Measurements from ENCODE around the gene APLNR. TPM values are rescaled to one million over a fixed set of nuclear protein-coding genes. Genes with fewer than 3 reads are reported as not detected.
A peak's percentile ranks its signal among the peaks of the same experiment; 100 is the strongest.

APLNR gene
- total and polyA plus RNA-seq, 2 of the 8 experiments (the other 6 are each of a cell fraction or from before 2014, with no cell fraction given) = 0.80 TPM; not detected in 1

DNA sequence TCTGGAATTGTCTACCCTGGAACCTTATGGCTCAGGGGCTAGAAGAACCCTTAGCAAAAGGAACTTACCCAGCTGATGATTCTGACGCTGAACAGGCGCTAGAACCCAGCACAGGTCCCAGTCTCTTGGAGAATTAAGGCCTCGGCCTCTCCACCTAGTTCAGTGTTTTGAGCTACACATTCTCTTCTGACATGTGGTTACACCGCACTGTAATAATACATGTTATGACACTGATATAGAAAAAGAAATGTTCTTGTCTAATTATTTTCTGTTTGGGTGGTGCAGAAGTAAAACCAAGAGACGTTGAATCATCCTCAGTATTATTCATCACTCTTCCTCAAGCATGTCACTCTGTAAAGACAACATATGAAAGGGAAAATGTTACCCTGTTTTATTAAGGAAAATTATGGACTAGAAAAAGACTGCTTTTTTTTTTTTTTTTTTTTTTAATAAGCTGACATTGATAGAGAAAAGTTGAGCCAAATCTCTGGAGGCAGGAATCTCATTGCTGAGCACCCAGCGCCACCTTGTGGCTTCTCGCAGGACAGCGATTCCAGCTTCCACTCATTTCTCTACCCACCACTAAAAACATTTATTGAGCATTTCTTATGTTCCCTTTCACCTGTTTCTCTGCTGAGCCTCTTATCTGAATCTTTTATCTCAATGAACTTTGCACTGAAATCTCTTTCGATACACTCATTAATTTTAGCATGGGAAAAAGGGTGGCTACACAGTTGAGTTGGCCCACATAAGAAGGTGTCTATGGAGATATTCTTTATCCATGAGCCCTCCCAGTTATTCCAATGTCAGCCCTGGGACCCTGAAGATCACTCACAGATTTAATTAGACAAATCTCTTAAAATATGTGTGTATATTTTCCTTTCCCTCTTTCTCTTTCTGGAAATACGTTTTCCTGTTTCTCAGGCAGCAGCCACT, 12.6 kb upstream of the APLNR start:
- no peaks in the 10 kb centered on the region for H3K9me3 ChIP-seq (ENCODE audit: insufficient read depth in 2 of 2, low read depth in 1 of 2, low read length in 1 of 2)
- TF ChIP-seq ASH2L (IDR thresholded peaks at IDR 0.05; ENCODE audit: low read length) (no peak), RAD21 (IDR thresholded peaks at IDR 0.05 in 1 of 2, conservative IDR thresholded peaks at IDR 0.05 in 1 of 2; ENCODE audit: low read depth in 2 of 2, low read length in 2 of 2) (peak; percentile 91 to 97), GABPA (IDR thresholded peaks at IDR 0.05; ENCODE audit: borderline replicate concordance, insufficient read depth, low read length) (no peak)
- TF ChIP-seq, protein P1, sequence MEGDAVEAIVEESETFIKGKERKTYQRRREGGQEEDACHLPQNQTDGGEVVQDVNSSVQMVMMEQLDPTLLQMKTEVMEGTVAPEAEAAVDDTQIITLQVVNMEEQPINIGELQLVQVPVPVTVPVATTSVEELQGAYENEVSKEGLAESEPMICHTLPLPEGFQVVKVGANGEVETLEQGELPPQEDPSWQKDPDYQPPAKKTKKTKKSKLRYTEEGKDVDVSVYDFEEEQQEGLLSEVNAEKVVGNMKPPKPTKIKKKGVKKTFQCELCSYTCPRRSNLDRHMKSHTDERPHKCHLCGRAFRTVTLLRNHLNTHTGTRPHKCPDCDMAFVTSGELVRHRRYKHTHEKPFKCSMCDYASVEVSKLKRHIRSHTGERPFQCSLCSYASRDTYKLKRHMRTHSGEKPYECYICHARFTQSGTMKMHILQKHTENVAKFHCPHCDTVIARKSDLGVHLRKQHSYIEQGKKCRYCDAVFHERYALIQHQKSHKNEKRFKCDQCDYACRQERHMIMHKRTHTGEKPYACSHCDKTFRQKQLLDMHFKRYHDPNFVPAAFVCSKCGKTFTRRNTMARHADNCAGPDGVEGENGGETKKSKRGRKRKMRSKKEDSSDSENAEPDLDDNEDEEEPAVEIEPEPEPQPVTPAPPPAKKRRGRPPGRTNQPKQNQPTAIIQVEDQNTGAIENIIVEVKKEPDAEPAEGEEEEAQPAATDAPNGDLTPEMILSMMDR (IDR thresholded peaks at IDR 0.05; ENCODE audit: control extremely low read depth in 1 of 3, insufficient read depth in 1 of 3, low read depth in 1 of 3, low read length in 3 of 3) = peak; percentile 78 to 86 (median 84)
- no peak overlapping the region for H3K18ac ChIP-seq (ENCODE audit: extremely low read depth, low read length)
- no peaks in the 10 kb centered on the region for H3K23me2 ChIP-seq (ENCODE audit: low read depth, low read length)
- WGBS, 2 experiments (ENCODE audit: extremely low coverage in 1 of 2, insufficient coverage in 1 of 2, insufficient read length in 1 of 2, insufficient replicate concordance in 2 of 2, low coverage in 1 of 2, low lambda C conversion rate in 2 of 2, missing lambda C conversion rate in 1 of 2) = 46% methylated on average over 10 of the region's 10 CpGs; no CpG with 5 or more reads in 1 of the 2 experiments
- no peaks in the 10 kb centered on the region for H3K79me2 ChIP-seq (ENCODE audit: control insufficient read depth in 1 of 2, insufficient read depth in 2 of 2, low read length in 2 of 2)
- no peak overlapping the region for H4K91ac ChIP-seq (replicated peaks; ENCODE audit: insufficient read length, low read length)
- H3K79me1 ChIP-seq (ENCODE audit: low read depth, low read length) = no peaks in the 10 kb centered on the region
- no peak overlapping the region for H2BK5ac ChIP-seq (ENCODE audit: low read depth, low read length)
- no peak overlapping the region for H3K4me2 ChIP-seq (ENCODE audit: insufficient read depth in 1 of 2, low read depth in 2 of 2, low read length in 2 of 2)
- H4K20me1 ChIP-seq (replicated peaks in 1 of 2; ENCODE audit: control insufficient read depth in 1 of 2, insufficient read depth in 2 of 2, low read length in 2 of 2) = no peaks in the 10 kb centered on the region
- H2AFZ ChIP-seq (ENCODE audit: low read length) = 0 out of 2 replicates have a peak overlapping the region, but pooled peaks have one; percentile 72
- H4K5ac ChIP-seq (ENCODE audit: insufficient read length, low read depth, low read length) = no peak overlapping the region
- H2BK120ac ChIP-seq (replicated peaks; ENCODE audit: low read depth, low read length) = no peak overlapping the region
- H3K9ac ChIP-seq (replicated peaks in 1 of 4; ENCODE audit: extremely low read depth in 1 of 4, low read depth in 3 of 4, low read length in 3 of 4) = no peak overlapping the region
- CTCF ChIA-PET (ENCODE audit: partially characterized antibody) = interaction anchor here (0.5 to 33.7 kb wide), 74 partner anchors 10 to 1307 kb away, joined by 3 to 942 read pairs (median 6); partner anchors contain the start of genes APLNR and LRRC55
- no peak overlapping the region for H2AK5ac ChIP-seq (ENCODE audit: low read depth, low read length)
- peak in 1 of 2 experiments; percentile 87 for DNase-seq (ENCODE audit: low read depth in 1 of 2, low spot score in 2 of 2)
- H3K27ac ChIP-seq (ENCODE audit: low read depth, low read length) = no peak overlapping the region
- H3K56ac ChIP-seq (replicated peaks; ENCODE audit: insufficient read length, low read depth, low read length) = no peak overlapping the region
- H3K14ac ChIP-seq (ENCODE audit: insufficient read length) = no peak overlapping the region
- no peaks in the 10 kb centered on the region for H3K36me3 ChIP-seq (ENCODE audit: control insufficient read depth in 2 of 4, insufficient read depth in 4 of 4, low read length in 3 of 4)
- H3K4ac ChIP-seq (replicated peaks; ENCODE audit: insufficient read length, low read depth, low read length) = no peak overlapping the region
- H2BK15ac ChIP-seq (ENCODE audit: low read length) = no peak overlapping the region
- POLR2A ChIA-PET (ENCODE audit: partially characterized antibody) = interaction anchor here (0.8 to 1.5 kb wide), 3 partner anchors 27 to 117 kb away, joined by 3 to 6 read pairs (median 4); no protein-coding TSS in a partner anchor
- no peaks in the 10 kb centered on the region for H3K27me3 ChIP-seq (replicated peaks in 1 of 4; ENCODE audit: control insufficient read depth in 3 of 4, extremely low read depth in 1 of 4, insufficient read depth in 3 of 4, low read length in 3 of 4)
- H2BK12ac ChIP-seq (ENCODE audit: low read depth, low read length) = no peak overlapping the region
- H3K4me1 ChIP-seq (replicated peaks in 1 of 4; ENCODE audit: control insufficient read depth in 3 of 4, insufficient read depth in 4 of 4, low read length in 3 of 4) = peaks cover 0 to 2% (median 0%) of the 10 kb centered on the region in 4 experiments; a peak in 1 of 7 replicates
- H2BK20ac ChIP-seq (ENCODE audit: low read length) = no peak overlapping the region
- FAIRE-seq = no peak
- H4K8ac ChIP-seq (ENCODE audit: extremely low read depth, insufficient read depth, low read length) = no peak overlapping the region
- no peak overlapping the region for H3K23ac ChIP-seq (ENCODE audit: insufficient read length)
- no peak overlapping the region for H3K4me3 ChIP-seq (ENCODE audit: extremely low read depth in 1 of 4, insufficient read depth in 2 of 4, low read depth in 3 of 4, low read length in 4 of 4)
